H1 (cell line): Measurements from ENCODE around the gene TTC5. TPM values are rescaled to one million over a fixed set of nuclear protein-coding genes. Genes with fewer than 3 reads are reported as not detected.

Experiments used
- CTCF ChIA-PET: fragments of 300-600 bp; sonication (Branson Sonifier 250); formaldehyde crosslinking; loops from one replicate; lab custom pipeline; 2021; ENCODE audit not compliant: partially characterized antibody; lab: Charles Lee
- POLR2A ChIA-PET: fragments of 300-600 bp; sonication (Branson Sonifier 250); formaldehyde crosslinking; loops from one replicate; lab custom pipeline; 2021; ENCODE audit warnings: inconsistent platforms; ENCODE audit not compliant: partially characterized antibody; lab: Charles Lee
- DNase-seq, 2 experiments: peaks; one replicate each; pipeline versions ENCODE4 v3.0.0 to v3.0.0-alpha.2; 2010 to 2022; ENCODE audit warnings: low spot score in 2 of 2, low read depth in 1 of 2, mixed read lengths in 1 of 2
- FAIRE-seq: peaks from 2 replicates; lab custom pipeline; 2011; peaks lifted over from hg19 to GRCh38; lab: Jason Lieb, UNC
- H2AFZ ChIP-seq: 2 replicates; pipeline ENCODE4 v1.8.1; 2012; ENCODE audit warnings: low read length, inconsistent platforms
- H2AK5ac ChIP-seq: 2 replicates; pipeline ENCODE4 v1.6.1; 2013; ENCODE audit warnings: low read depth, low read length
- H2BK120ac ChIP-seq: replicated peaks from 2 replicates; pipeline ENCODE3; 2013; ENCODE audit warnings: low read depth, low read length, inconsistent platforms
- H2BK12ac ChIP-seq: 2 replicates; pipeline ENCODE4 v1.6.1; 2013; ENCODE audit warnings: low read depth, low read length
- H2BK15ac ChIP-seq: 2 replicates; pipeline ENCODE4 v1.6.1; 2013; ENCODE audit warnings: low read length
- H2BK20ac ChIP-seq: 2 replicates; pipeline ENCODE4 v1.6.1; 2013; ENCODE audit warnings: low read length
- H2BK5ac ChIP-seq: 2 replicates; pipeline ENCODE4 v1.6.1; 2013; ENCODE audit warnings: low read depth, low read length
- H3K14ac ChIP-seq: 2 replicates; pipeline ENCODE4 v1.6.1; 2013; ENCODE audit warnings: inconsistent platforms; ENCODE audit not compliant: insufficient read length
- H3K18ac ChIP-seq: 2 replicates; pipeline ENCODE4 v1.6.1; 2013; ENCODE audit warnings: low read length; ENCODE audit errors: extremely low read depth
- H3K23ac ChIP-seq: 2 replicates; pipeline ENCODE4 v1.6.1; 2013; ENCODE audit warnings: inconsistent platforms; ENCODE audit not compliant: insufficient read length
- H3K23me2 ChIP-seq: 2 replicates; pipeline ENCODE4 v1.6.1; 2013; ENCODE audit warnings: low read depth, low read length
- H3K27ac ChIP-seq: 2 replicates; pipeline ENCODE4 v1.6.1; 2011; ENCODE audit warnings: low read depth, low read length, inconsistent platforms
- H3K27me3 ChIP-seq, 4 experiments: replicated peaks in 1 of 4; 1 replicate in 1 of 4; 2 replicates in 3 of 4; pipeline versions ENCODE4 v1.6.1 to v1.8.1; 2011 to 2013; ENCODE audit warnings: low read length in 3 of 4, mild to moderate bottlenecking in 3 of 4, inconsistent platforms in 2 of 4, mixed read lengths in 2 of 4, moderate library complexity in 1 of 4; ENCODE audit not compliant: control insufficient read depth in 3 of 4, insufficient read depth in 3 of 4; ENCODE audit errors: extremely low read depth in 1 of 4
- H3K36me3 ChIP-seq, 4 experiments: 2 replicates each; pipeline versions ENCODE4 v1.6.1 to v1.8.1; 2011 to 2013; ENCODE audit warnings: mild to moderate bottlenecking in 4 of 4, low read length in 3 of 4, moderate library complexity in 2 of 4, control low read depth in 1 of 4, inconsistent platforms in 1 of 4; ENCODE audit not compliant: insufficient read depth in 4 of 4, control insufficient read depth in 2 of 4
- H3K4ac ChIP-seq: replicated peaks from 2 replicates; pipeline ENCODE3; 2013; ENCODE audit warnings: low read length, low read depth, mixed read lengths, inconsistent platforms; ENCODE audit not compliant: insufficient read length
- H3K4me1 ChIP-seq, 4 experiments: replicated peaks in 1 of 4; 1 replicate in 1 of 4; 2 replicates in 3 of 4; pipeline versions ENCODE4 v1.6.1 to v1.8.1; 2011 to 2013; ENCODE audit warnings: low read length in 3 of 4, inconsistent platforms in 2 of 4, mixed read lengths in 1 of 4; ENCODE audit not compliant: insufficient read depth in 4 of 4, control insufficient read depth in 3 of 4
- H3K4me2 ChIP-seq, 2 experiments: 2 replicates each; pipeline versions ENCODE4 v1.6.1 to v1.8.1; 2011 to 2013; ENCODE audit warnings: low read depth in 2 of 2, low read length in 2 of 2, control low read depth in 1 of 2, inconsistent platforms in 1 of 2, mild to moderate bottlenecking in 1 of 2; ENCODE audit not compliant: insufficient read depth in 1 of 2
- H3K4me3 ChIP-seq, 4 experiments: fragments of 200-600, 300-600 bp in 1 of 4; sonication (generic), shearing (Covaris generic), sonication (Bioruptor Twin) in 1 of 4; 2 replicates each; pipeline versions ENCODE4 v1.5.1 to v1.8.1; 2011 to 2016; ENCODE audit warnings: low read length in 4 of 4, low read depth in 3 of 4, control low read depth in 2 of 4, inconsistent platforms in 2 of 4, mild to moderate bottlenecking in 2 of 4, mixed read lengths in 1 of 4, moderate library complexity in 1 of 4; ENCODE audit not compliant: insufficient read depth in 2 of 4; ENCODE audit errors: extremely low read depth in 1 of 4
- H3K56ac ChIP-seq: replicated peaks from 2 replicates; pipeline ENCODE3; 2013; ENCODE audit warnings: low read depth, mild to moderate bottlenecking, mixed read lengths, low read length, inconsistent platforms; ENCODE audit not compliant: insufficient read length
- H3K79me1 ChIP-seq: 2 replicates; pipeline ENCODE4 v1.6.1; 2013; ENCODE audit warnings: low read depth, low read length, control low read depth
- H3K79me2 ChIP-seq, 2 experiments: 2 replicates each; pipeline versions ENCODE4 v1.6.1 to v1.8.1; 2012 to 2013; ENCODE audit warnings: low read length in 2 of 2, mild to moderate bottlenecking in 2 of 2, inconsistent platforms in 1 of 2; ENCODE audit not compliant: insufficient read depth in 2 of 2, control insufficient read depth in 1 of 2
- H3K9ac ChIP-seq, 4 experiments: replicated peaks in 1 of 4; 1 replicate in 1 of 4; 2 replicates in 3 of 4; pipeline versions ENCODE4 v1.6.1 to v1.8.1; 2011 to 2013; ENCODE audit warnings: low read depth in 3 of 4, low read length in 3 of 4, control low read depth in 2 of 4, mild to moderate bottlenecking in 2 of 4, moderate library complexity in 2 of 4, inconsistent platforms in 1 of 4; ENCODE audit errors: extremely low read depth in 1 of 4
- H3K9me3 ChIP-seq, 2 experiments: 2 replicates each; pipeline versions ENCODE4 v1.6.1 to v1.8.1; 2012 to 2013; ENCODE audit warnings: mild to moderate bottlenecking in 2 of 2, moderate library complexity in 2 of 2, control low read depth in 1 of 2, inconsistent platforms in 1 of 2, low read depth in 1 of 2, low read length in 1 of 2, mixed read lengths in 1 of 2; ENCODE audit not compliant: insufficient read depth in 2 of 2
- H4K20me1 ChIP-seq, 2 experiments: replicated peaks in 1 of 2; 2 replicates each; pipeline versions ENCODE3 to v1.8.1; 2011 to 2013; ENCODE audit warnings: inconsistent platforms in 2 of 2, low read length in 2 of 2, mild to moderate bottlenecking in 1 of 2; ENCODE audit not compliant: insufficient read depth in 2 of 2, control insufficient read depth in 1 of 2
- H4K5ac ChIP-seq: 2 replicates; pipeline ENCODE4 v1.6.1; 2013; ENCODE audit warnings: low read length, low read depth, mixed read lengths, inconsistent platforms; ENCODE audit not compliant: insufficient read length
- H4K8ac ChIP-seq: 2 replicates; pipeline ENCODE4 v1.8.0; 2013; ENCODE audit warnings: mild to moderate bottlenecking, moderate library complexity, low read length, inconsistent platforms; ENCODE audit not compliant: insufficient read depth; ENCODE audit errors: extremely low read depth
- H4K91ac ChIP-seq: replicated peaks from 2 replicates; pipeline ENCODE3; 2013; ENCODE audit warnings: low read length, mixed read lengths, inconsistent platforms; ENCODE audit not compliant: insufficient read length
- ASH2L ChIP-seq: fragments of 200-600, 300-600 bp; sonication (generic); IDR thresholded peaks from one replicate; pipeline ENCODE4 v1.7.1; 2017; ENCODE audit warnings: low read length
- BRCA1 ChIP-seq: IDR thresholded peaks from 2 replicates; pipeline ENCODE4 v1.6.1; 2012; ENCODE audit warnings: low read depth, low read length, improper control_type of control experiment
- CBX8 ChIP-seq: fragments of 300-800, 300-1000 bp; sonication (generic); IDR thresholded peaks from 2 replicates; pipeline ENCODE4 v1.7.1; 2016; ENCODE audit warnings: low read depth, low read length, borderline replicate concordance
- FOSL1 ChIP-seq: IDR thresholded peaks from 2 replicates; pipeline ENCODE4 v1.6.1; 2011; ENCODE audit warnings: mild to moderate bottlenecking, low read depth, low read length, moderate library complexity; ENCODE audit not compliant: insufficient read depth
- JUN ChIP-seq: IDR thresholded peaks from 2 replicates; pipeline ENCODE4 v1.6.1; 2011; ENCODE audit warnings: low read depth, mild to moderate bottlenecking, improper control_type of control experiment, low read length
- JUND ChIP-seq: IDR thresholded peaks from 2 replicates; pipeline ENCODE4 v1.6.1; 2011; ENCODE audit warnings: mild to moderate bottlenecking, improper control_type of control experiment, low read length
- KDM1A ChIP-seq: fragments of 200-600, 300-600 bp; sonication (generic); IDR thresholded peaks from 2 replicates; pipeline ENCODE4 v1.7.1; 2016; ENCODE audit warnings: mild to moderate bottlenecking, low read length, borderline replicate concordance
- KDM4A ChIP-seq: IDR thresholded peaks from one replicate; pipeline ENCODE4 v1.7.1; 2012; ENCODE audit warnings: low read depth, mild to moderate bottlenecking, moderate library complexity, low read length, inconsistent platforms; ENCODE audit not compliant: severe bottlenecking
- MAX ChIP-seq: IDR thresholded peaks from 2 replicates; pipeline ENCODE4 v1.6.1; 2012; ENCODE audit warnings: inconsistent platforms
- NRF1 ChIP-seq: IDR thresholded peaks from 2 replicates; pipeline ENCODE4 v1.6.1; 2011; ENCODE audit warnings: mild to moderate bottlenecking, low read depth, low read length, improper control_type of control experiment
- RNF2 ChIP-seq: fragments of 200-900, 300-1000 bp; sonication (generic); IDR thresholded peaks from 2 replicates; pipeline ENCODE4 v1.7.1; 2016; ENCODE audit warnings: borderline replicate concordance, low read depth, mild to moderate bottlenecking, antibody characterized with exemption, low read length; ENCODE audit not compliant: poor library complexity, severe bottlenecking; ENCODE audit errors: missing control alignments
- RXRA ChIP-seq: IDR thresholded peaks from 2 replicates; pipeline ENCODE4 v1.6.1; 2011; ENCODE audit warnings: low read depth, mild to moderate bottlenecking, low read length, moderate library complexity; ENCODE audit not compliant: insufficient read depth
- SIRT6 ChIP-seq: IDR thresholded peaks from one replicate; pipeline ENCODE4 v1.7.1; 2012; ENCODE audit warnings: low read length, inconsistent platforms
- whole genome bisulfite sequencing, 2 experiments: shearing (Covaris generic) in 1 of 2; methylation state at CpG; one replicate each; pipeline versions ENCODE4 v1.1.6 to v1.1.7; 2013 to 2015; ENCODE audit warnings: low lambda C conversion rate in 2 of 2, mixed read lengths in 2 of 2, inconsistent platforms in 1 of 2, low coverage in 1 of 2, missing lambda C conversion rate in 1 of 2; ENCODE audit not compliant: insufficient replicate concordance in 2 of 2, insufficient coverage in 1 of 2, insufficient read length in 1 of 2; ENCODE audit errors: extremely low coverage in 1 of 2, missing lambda C conversion rate in 1 of 2; 5-methylcytosine and 5-hydroxymethylcytosine counted together
- polyA plus RNA-seq, 7 experiments: library from polyadenylated mRNA; depleted of rRNA in 3 of 7; stranded (reverse) in 5 of 7; unstranded in 2 of 7; fragments of >200 nt in 5 of 7; fragments of 200-250 nt in 2 of 7; gene quantifications; 1 replicate in 5 of 7; 2 replicates in 1 of 7; 4 replicates in 1 of 7; pipeline versions ENCODE4 v1.2.1 to v1.2.3, GENCODE V29; 2011 to 2013; ENCODE audit warnings: missing spikeins in 2 of 7, mixed read lengths in 2 of 7
- total RNA-seq: library from RNA; stranded (reverse); fragmentation: NEBNext Ultra II Directional; extraction: Animal tissue kit (Norgen Biotek cat#: 25700); gene quantifications from 2 replicates; pipeline ENCODE4 v1.2.1, GENCODE V29; 2021

TTC5 gene
- total and polyA plus RNA-seq, 2 of the 8 experiments (the other 6 are each of a cell fraction or from before 2014, with no cell fraction given) = 9.1 to 18.0 TPM

DNA sequence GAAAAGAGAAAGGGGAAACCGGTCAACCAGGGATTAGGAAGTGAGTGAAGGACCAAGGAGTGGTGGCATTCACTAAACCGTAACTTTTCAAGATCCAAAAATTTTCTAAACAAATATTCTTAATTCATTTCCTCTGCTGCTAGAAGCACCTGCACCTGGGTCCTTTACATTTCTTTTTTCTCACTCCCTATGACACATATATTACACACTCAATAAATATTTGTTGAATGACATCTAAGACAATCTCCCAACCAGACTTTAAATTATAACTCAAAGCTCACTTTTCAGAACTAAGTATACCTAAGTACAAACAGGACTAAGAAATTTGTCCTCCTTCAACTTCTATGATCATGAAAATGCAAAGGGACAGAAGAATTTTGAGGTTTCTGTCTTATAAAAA, 11.1 kb downstream of the TTC5 start:
- H3K23me2 ChIP-seq = no peaks in the 10 kb centered on the region
- H2BK15ac ChIP-seq = no peak overlapping the region
- no peak overlapping the region for H3K18ac ChIP-seq
- H4K20me1 ChIP-seq = peaks cover 0 to 1% of the 10 kb centered on the region in 2 experiments
- H4K5ac ChIP-seq = no peak overlapping the region
- ChIA-PET CTCF (interaction anchor here (0.6 to 1.1 kb wide), 2 partner anchors 32 to 80 kb away, joined by 4 read pairs; no protein-coding TSS in a partner anchor), POLR2A (interaction anchor here (1.0 kb wide), 1 partner anchor 15 kb away, joined by 4 read pairs; no protein-coding TSS in a partner anchor)
- no peak overlapping the region for H3K56ac ChIP-seq
- no peak overlapping the region for H2AK5ac ChIP-seq
- FAIRE-seq = no peak
- no peaks in the 10 kb centered on the region for H3K27me3 ChIP-seq
- H3K4me2 ChIP-seq = no peak overlapping the region
- H3K27ac ChIP-seq = no peak overlapping the region
- no peak overlapping the region for H2BK120ac ChIP-seq
- no peak overlapping the region for H3K23ac ChIP-seq
- no peak overlapping the region for H3K4me3 ChIP-seq
- no peaks in the 10 kb centered on the region for H3K79me2 ChIP-seq
- H2BK12ac ChIP-seq = no peak overlapping the region
- no peak overlapping the region for H2BK5ac ChIP-seq
- no peak overlapping the region for H2BK20ac ChIP-seq
- no peak overlapping the region for H4K91ac ChIP-seq
- no peaks in the 10 kb centered on the region for H3K79me1 ChIP-seq
- WGBS, 2 experiments = 95% methylated on average over 2 of the region's 2 CpGs; no CpG with 5 or more reads in 1 of the 2 experiments
- peaks cover 4 to 31% (median 19%) of the 10 kb centered on the region in 4 experiments; a peak in 6 of 8 replicates for H3K36me3 ChIP-seq
- H3K4ac ChIP-seq = no peak overlapping the region
- no peak overlapping the region for H3K14ac ChIP-seq
- H2AFZ ChIP-seq = no peak overlapping the region
- H4K8ac ChIP-seq = no peak overlapping the region
- no peaks in the 10 kb centered on the region for H3K9me3 ChIP-seq
- no peaks in the 10 kb centered on the region for H3K4me1 ChIP-seq
- no peak overlapping the region for H3K9ac ChIP-seq
- DNase-seq = no peak
- no peak for TF ChIP-seq KDM1A
- no peak for TF ChIP-seq JUN
- no peak for TF ChIP-seq FOSL1
- TF ChIP-seq KDM4A = no peak
- TF ChIP-seq JUND = no peak
- no peak for TF ChIP-seq RXRA
- TF ChIP-seq BRCA1 = no peak
- TF ChIP-seq MAX = no peak
- TF ChIP-seq SIRT6 = no peak
- TF ChIP-seq NRF1 = no peak
- no peak for TF ChIP-seq RNF2
- TF ChIP-seq ASH2L = no peak
- TF ChIP-seq CBX8 = no peak
